Omental fat pad (tissue), 4 donors: ENCODE measurements around the gene CD86. TPM values are rescaled to one million over a fixed set of nuclear protein-coding genes. Genes with fewer than 3 reads are reported as not detected.

Source experiments
- ATAC-seq: fragments of 150-250 bp; one replicate; pipeline ENCODE4 v1.9.1; 2016; ENCODE audit warnings: mild to moderate bottlenecking, moderate library complexity; ENCODE audit not compliant: low FRiP score
- DNase-seq: peaks from one replicate; pipeline ENCODE4 v3.0.0-alpha.2; 2019; ENCODE audit warnings: low spot score
- total RNA-seq, 4 donors: library from RNA; depleted of rRNA; stranded (reverse); fragments of >200 nt; gene quantifications; one replicate each; pipeline ENCODE4 v1.1.0, GENCODE V29; 2016
- TF ChIP-seq, protein P1 (sequence below), 3 donors: fragments of 450-650 bp; IDR thresholded peaks; one replicate each; pipeline ENCODE4 v1.5.1; 2016 to 2017; ENCODE audit warnings: antibody characterized with exemption in 3 of 3, mild to moderate bottlenecking in 3 of 3, moderate library complexity in 2 of 3

Gene CD86
- total RNA-seq, 4 donors from 2014 or later: 10.7 to 21.6 (median 15.2) TPM

GRCh38 chr3:122067588-122068240 is 12.6 kb downstream of the CD86 start:
- TF ChIP-seq, protein P1, sequence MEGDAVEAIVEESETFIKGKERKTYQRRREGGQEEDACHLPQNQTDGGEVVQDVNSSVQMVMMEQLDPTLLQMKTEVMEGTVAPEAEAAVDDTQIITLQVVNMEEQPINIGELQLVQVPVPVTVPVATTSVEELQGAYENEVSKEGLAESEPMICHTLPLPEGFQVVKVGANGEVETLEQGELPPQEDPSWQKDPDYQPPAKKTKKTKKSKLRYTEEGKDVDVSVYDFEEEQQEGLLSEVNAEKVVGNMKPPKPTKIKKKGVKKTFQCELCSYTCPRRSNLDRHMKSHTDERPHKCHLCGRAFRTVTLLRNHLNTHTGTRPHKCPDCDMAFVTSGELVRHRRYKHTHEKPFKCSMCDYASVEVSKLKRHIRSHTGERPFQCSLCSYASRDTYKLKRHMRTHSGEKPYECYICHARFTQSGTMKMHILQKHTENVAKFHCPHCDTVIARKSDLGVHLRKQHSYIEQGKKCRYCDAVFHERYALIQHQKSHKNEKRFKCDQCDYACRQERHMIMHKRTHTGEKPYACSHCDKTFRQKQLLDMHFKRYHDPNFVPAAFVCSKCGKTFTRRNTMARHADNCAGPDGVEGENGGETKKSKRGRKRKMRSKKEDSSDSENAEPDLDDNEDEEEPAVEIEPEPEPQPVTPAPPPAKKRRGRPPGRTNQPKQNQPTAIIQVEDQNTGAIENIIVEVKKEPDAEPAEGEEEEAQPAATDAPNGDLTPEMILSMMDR (IDR thresholded peaks at IDR 0.05): no peak
- ATAC-seq (no peak), DNase-seq (no peak)

DNA sequence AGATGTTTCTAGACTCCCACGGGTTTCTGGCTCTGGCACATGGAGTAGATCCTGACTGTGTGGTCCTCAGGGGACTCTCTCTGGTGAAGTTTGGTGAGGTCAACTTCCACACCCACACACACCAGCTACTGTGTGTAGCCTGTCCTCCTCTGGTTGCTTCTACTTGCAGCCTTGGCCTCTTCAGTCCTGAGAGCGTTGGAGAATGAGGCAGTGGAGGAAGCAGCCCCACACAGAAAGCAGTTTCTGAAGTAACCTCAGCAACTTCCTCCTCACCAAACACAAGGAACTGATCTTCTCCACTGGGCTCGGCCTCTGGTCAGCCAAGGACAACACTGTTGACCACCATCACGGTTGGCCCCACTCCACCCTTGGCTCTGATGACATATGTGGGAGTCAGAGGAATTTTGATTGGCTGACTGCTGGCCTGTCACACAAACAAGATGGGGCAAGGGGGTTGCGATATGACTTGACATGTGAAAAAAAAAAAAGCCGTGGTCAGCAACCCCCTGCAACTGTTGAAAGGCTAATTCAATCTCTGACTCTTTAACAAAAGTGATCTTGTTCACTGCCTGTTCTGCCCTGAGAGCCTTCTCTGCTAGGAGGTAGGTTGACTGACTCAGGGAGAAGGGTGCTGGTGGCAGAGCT is 19.6 kb downstream of the CD86 start:
- no peak for DNase-seq
- no peak for ATAC-seq
- TF ChIP-seq, protein P1 (IDR thresholded peaks at IDR 0.05): no peak

DNA sequence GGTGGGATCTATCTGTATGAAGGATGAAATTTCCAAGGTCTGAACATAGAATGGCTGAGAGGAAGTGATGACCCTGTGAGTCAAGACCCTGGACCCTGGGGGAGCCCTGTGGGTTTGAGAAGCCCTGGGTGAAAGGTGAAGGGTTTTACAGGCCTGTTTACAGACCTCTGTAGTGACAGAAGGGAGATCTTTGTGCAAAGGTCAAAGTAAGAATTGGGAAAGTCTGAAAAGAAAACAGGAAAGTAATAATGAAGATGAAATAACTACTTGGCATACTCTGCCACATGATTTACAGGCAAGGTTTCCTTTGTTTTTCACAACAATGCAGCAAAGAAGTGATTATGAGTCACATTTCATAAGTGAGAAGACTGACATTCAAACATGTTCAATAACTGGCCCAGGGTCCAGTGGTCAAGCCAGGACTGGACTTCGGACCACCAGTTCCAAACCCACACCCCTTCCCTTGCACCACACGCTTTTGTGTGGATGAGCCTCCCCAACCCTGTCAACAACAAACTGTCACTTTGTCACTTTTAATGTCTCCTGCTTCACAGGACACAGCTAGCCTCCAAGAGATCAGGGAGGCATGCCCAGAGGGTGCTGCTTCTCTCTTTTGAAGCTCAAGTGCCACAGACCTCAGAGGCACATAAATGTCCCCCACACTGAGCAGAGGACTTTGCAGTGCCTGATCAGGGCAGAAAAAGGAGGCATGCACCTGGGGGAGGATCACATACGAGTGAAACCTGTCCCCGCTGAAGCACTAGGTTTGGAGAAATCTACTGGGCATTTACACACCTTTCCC is 21.5 kb downstream of the CD86 start:
- ATAC-seq (no peak), DNase-seq (no peak)
- TF ChIP-seq, protein P1 (IDR thresholded peaks at IDR 0.05): no peak

- TF ChIP-seq, protein P1 (IDR thresholded peaks at IDR 0.05): no peak
- DNase-seq: no peak
- ATAC-seq: no peak
These were observed 22.4 kb downstream of the CD86 start for GRCh38 chr3:122077293-122078234.

DNA sequence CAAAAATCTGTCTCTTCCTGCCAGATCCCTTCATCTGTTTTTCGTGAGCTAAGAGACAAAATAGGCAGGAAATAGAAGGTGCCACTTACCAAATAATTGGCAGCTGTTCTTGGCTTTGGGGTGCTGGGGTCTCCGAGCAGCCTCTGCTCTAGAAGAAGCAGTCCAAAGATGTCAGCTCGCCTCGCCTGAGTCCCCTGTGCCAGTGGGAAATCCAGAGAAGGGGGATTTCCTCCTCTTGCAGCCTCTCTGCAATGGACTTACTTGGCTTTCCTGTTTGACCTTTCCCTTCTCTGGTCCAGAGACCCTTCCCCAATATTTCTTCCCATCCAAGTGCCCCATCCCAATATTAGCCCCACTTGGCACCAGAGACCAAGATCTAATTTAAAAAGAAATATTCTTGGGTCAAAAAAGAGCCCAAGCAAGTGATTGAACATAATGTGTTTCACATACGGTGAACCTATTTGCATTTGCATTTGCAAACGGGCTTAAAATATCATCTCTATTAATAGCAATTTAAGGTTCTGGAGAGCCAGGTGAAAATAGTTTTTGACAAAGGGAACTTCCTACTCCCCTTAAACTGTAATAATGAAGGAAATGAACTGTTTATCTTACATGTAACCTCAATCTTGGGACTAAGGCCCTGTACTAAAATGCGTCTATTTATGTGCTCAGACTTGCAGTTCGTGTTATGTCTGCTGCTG is 23.2 kb downstream of the CD86 start:
- TF ChIP-seq, protein P1 (IDR thresholded peaks at IDR 0.05): no peak
- DNase-seq (no peak), ATAC-seq (no peak)
